ENCODE data around the gene SPG7.
A peak's percentile ranks its signal among the peaks of the same experiment; 100 is the strongest.

SPG7 gene

DNA sequence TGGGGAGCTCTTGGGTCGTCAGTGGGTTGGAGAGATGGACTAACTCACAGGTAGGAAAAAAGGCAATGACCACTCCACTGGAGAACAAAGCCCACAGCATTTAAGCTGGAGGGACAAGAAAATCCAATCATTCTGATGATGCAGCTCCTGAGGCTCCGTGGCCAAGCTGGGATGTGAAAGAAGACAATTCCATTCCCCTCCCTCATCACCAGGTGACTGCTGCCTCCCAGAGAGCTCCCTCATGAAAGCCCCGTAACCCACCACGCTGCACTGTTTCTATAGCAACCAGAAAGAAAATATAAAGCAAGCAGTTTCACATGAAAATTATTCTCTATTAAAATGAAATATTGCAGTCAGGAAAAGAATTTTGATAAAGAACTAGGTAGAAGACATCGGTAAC, 33.1 kb upstream of the SPG7 start:
- Histone ChIP-seq H3K27me3 (ENCODE audit: insufficient read depth, poor library complexity, severe bottlenecking) (no peaks in the 10 kb centered on the region), H3K27ac (replicated peaks) (no peak overlapping the region), H3K4me3 (replicated peaks; ENCODE audit: insufficient read depth, low read length) (no peak overlapping the region)
- TF ChIP-seq GABPA (IDR thresholded peaks at IDR 0.05; ENCODE audit: low read depth), result no peak
- TF ChIP-seq SPI1 (IDR thresholded peaks at IDR 0.05; ENCODE audit: borderline replicate concordance, low read depth), result no peak
- no peak for TF ChIP-seq POLR2AphosphoS5 (IDR thresholded peaks at IDR 0.05; ENCODE audit: low read depth)
- TF ChIP-seq, protein P1, sequence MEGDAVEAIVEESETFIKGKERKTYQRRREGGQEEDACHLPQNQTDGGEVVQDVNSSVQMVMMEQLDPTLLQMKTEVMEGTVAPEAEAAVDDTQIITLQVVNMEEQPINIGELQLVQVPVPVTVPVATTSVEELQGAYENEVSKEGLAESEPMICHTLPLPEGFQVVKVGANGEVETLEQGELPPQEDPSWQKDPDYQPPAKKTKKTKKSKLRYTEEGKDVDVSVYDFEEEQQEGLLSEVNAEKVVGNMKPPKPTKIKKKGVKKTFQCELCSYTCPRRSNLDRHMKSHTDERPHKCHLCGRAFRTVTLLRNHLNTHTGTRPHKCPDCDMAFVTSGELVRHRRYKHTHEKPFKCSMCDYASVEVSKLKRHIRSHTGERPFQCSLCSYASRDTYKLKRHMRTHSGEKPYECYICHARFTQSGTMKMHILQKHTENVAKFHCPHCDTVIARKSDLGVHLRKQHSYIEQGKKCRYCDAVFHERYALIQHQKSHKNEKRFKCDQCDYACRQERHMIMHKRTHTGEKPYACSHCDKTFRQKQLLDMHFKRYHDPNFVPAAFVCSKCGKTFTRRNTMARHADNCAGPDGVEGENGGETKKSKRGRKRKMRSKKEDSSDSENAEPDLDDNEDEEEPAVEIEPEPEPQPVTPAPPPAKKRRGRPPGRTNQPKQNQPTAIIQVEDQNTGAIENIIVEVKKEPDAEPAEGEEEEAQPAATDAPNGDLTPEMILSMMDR (IDR thresholded peaks at IDR 0.05; ENCODE audit: insufficient read depth, low read length), result no peak
- TF ChIP-seq, protein P2, sequence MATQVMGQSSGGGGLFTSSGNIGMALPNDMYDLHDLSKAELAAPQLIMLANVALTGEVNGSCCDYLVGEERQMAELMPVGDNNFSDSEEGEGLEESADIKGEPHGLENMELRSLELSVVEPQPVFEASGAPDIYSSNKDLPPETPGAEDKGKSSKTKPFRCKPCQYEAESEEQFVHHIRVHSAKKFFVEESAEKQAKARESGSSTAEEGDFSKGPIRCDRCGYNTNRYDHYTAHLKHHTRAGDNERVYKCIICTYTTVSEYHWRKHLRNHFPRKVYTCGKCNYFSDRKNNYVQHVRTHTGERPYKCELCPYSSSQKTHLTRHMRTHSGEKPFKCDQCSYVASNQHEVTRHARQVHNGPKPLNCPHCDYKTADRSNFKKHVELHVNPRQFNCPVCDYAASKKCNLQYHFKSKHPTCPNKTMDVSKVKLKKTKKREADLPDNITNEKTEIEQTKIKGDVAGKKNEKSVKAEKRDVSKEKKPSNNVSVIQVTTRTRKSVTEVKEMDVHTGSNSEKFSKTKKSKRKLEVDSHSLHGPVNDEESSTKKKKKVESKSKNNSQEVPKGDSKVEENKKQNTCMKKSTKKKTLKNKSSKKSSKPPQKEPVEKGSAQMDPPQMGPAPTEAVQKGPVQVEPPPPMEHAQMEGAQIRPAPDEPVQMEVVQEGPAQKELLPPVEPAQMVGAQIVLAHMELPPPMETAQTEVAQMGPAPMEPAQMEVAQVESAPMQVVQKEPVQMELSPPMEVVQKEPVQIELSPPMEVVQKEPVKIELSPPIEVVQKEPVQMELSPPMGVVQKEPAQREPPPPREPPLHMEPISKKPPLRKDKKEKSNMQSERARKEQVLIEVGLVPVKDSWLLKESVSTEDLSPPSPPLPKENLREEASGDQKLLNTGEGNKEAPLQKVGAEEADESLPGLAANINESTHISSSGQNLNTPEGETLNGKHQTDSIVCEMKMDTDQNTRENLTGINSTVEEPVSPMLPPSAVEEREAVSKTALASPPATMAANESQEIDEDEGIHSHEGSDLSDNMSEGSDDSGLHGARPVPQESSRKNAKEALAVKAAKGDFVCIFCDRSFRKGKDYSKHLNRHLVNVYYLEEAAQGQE (IDR thresholded peaks at IDR 0.05; ENCODE audit: insufficient replicate concordance, low read depth), result no peak
- no peak for DNase-seq (ENCODE audit: low read depth in 1 of 2, low spot score in 1 of 2)

DNA sequence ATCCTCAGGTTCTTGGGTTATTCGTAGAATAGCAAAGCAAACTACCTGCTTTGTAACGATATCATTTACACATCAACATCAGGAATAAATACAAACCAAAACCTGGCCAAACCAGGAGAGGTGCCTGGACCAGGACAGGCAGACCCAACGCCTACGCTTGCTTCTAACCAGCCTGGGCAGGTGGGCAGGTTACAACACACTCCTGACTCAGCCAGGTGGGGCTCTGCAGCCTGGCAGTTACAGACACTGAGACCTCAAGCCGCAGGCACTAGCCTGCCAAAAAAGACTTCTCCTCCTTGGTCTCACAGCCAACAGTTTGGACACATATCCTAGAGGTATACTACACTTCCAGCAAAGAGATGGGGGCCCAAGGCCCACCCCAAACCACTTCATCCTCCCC, 31.8 kb upstream of the SPG7 start:
- no peak overlapping the region for H3K4me3 ChIP-seq (replicated peaks; ENCODE audit: insufficient read depth, low read length)
- TF ChIP-seq, protein P2 (IDR thresholded peaks at IDR 0.05; ENCODE audit: insufficient replicate concordance, low read depth), result no peak
- TF ChIP-seq GABPA (IDR thresholded peaks at IDR 0.05; ENCODE audit: low read depth) (no peak), POLR2AphosphoS5 (IDR thresholded peaks at IDR 0.05; ENCODE audit: low read depth) (no peak), SPI1 (IDR thresholded peaks at IDR 0.05; ENCODE audit: borderline replicate concordance, low read depth) (no peak)
- TF ChIP-seq, protein P1 (IDR thresholded peaks at IDR 0.05; ENCODE audit: insufficient read depth, low read length), result no peak
- DNase-seq (ENCODE audit: low read depth in 1 of 2, low spot score in 1 of 2), result no peak
- H3K27ac ChIP-seq (replicated peaks), result no peak overlapping the region
- H3K27me3 ChIP-seq (ENCODE audit: insufficient read depth, poor library complexity, severe bottlenecking), result no peaks in the 10 kb centered on the region

DNA sequence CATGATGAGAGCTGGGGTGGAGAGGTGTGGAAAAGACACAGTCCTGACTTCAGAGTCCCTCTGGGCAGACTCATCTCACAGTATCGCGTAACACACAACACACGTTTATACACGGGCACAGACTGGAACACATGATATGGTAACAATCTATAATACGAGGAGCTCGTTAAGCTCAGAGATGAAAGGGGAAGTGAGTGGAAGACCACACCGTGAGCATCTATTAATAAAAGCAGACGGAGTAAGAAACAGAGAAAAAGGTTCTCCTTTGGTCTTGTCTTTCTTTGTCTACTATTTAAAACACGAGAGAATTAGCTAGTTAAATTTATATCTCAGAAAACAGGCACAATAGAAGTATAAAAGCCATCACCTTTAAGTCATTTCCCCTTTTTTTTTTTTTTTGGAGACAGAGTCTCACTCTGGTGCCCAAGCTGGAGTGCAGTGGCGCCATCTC, 31.4 kb upstream of the SPG7 start:
- TF ChIP-seq, protein P1 (IDR thresholded peaks at IDR 0.05; ENCODE audit: insufficient read depth, low read length), result no peak
- no peak for TF ChIP-seq GABPA (IDR thresholded peaks at IDR 0.05; ENCODE audit: low read depth)
- TF ChIP-seq POLR2AphosphoS5 (IDR thresholded peaks at IDR 0.05; ENCODE audit: low read depth), result no peak
- TF ChIP-seq, protein P2 (IDR thresholded peaks at IDR 0.05; ENCODE audit: insufficient replicate concordance, low read depth), result no peak
- TF ChIP-seq SPI1 (IDR thresholded peaks at IDR 0.05; ENCODE audit: borderline replicate concordance, low read depth), result peak; percentile 79
- no peak overlapping the region for H3K27ac ChIP-seq (replicated peaks)
- H3K27me3 ChIP-seq (ENCODE audit: insufficient read depth, poor library complexity, severe bottlenecking), result no peaks in the 10 kb centered on the region
- no peak overlapping the region for H3K4me3 ChIP-seq (replicated peaks; ENCODE audit: insufficient read depth, low read length)
- DNase-seq (ENCODE audit: low read depth in 1 of 2, low spot score in 1 of 2), result no peak

All from HL-60 (cell line).